Ammon's horn (tissue), 1 donor: ENCODE data around the gene IL17C.

Experiments used
- DNase-seq: peaks from one replicate; pipeline ENCODE4 v3.0.0-alpha.2; 2016; ENCODE audit warnings: low spot score

The IL17C gene

DNA sequence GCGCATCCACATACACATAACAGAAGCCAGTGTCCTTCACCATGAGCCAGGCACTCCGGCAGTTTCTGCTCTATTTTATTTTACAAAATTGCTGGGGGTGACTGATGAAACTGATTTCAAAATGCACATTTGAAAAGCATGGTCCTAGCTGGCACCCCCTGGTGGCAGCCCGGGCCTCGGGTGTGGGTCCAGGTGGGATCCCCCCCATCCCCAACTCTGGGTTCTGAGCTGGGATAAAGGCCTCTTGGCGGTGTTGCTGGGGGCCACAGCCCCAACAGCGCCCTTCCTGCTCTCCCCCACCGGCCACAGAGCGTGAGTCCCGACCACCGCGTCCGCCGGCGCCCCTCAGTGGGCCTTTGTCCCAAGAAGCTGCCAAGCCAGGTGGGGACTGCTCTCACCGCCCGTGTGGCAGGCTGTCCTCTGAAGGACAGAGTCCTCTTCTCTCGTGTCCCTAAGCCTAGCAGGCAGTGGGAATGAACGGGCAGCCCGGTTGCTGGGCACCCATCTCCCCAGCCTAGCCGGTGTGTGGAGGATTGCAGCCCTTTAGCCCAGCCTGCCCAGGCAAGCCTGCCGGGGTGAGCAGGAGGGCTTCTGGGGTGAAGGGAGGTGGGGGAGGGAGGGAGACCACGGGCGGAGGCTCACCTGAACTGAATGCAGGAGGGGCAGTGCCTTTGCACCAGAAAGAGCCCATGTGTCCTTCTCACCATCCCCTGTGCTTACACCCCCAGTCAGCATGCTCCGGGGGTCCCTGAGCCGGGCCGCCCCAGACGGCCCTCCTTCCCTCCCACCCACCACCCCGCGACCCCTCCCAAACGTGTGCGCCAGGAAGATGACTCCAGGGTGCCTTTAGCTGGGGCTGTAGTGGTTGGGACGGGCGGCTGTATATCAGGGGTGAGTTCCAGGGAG lies 47.0 kb downstream of the IL17C start:
- DNase-seq, result no peak

DNA sequence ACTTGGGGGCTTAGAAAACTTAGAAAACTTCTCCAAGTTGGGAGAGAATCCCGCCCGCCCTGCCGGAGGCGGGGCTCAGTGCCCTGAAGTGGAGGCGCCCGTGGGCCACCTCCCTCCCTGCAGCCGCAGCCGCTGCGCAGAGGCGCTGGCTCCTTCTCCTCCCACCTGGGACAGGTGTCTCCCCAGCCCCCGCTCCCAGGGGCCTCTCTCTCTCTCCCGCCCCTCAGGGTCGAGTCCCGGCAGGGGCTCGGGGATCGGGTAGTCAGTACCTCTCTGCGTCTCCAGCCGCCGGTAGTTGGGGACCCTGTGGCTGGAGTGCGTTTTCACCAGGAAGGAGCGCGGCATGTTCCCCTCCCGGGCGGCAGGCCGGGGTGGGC lies 47.7 kb downstream of the IL17C start:
- no peak for DNase-seq

DNA sequence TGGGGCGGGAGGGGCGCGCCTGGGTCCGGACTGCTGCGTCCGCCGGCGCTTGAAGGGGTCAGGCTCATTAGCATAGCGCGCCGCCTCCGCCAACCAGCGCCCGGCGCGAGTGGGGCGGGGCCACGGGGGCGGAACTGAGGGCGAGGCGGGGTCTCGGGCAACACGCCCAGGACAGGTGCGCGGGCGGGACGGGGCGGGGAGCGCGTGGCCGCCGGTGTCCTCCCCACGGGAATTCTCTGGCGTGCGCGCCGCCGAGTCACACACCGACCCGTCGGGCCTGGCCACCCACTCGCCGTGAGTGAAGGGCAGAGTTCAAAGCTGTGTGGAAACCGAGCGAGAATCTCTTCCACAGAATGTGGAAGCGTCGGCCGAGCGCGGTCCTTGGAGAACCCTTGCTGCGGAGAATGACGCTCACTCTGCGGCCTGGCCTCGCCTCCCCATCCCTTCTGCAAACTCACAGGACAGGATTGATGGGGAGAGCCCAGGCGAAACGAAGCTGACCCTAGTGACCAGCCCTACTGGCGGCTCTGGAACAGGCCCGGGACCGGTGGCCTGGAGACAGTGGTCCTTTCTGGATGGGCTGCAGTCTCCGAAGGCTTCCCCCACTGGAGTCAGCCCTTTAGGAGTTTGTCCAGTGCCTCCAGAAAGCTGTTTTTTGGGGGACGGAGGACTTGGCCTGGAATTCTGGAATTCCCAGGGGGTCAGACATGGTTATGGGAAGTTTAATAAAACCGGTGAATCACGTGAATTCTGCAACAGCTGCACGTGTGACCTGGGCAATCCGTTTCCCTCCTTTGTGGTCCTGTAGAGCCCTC lies 48.3 kb downstream of the IL17C start, which contains the start of gene SNAI3:
Gene SNAI3, minus strand, starts transcription at position 69 of the 815 bp plus-strand sequence. CDS start 101 bp downstream, outside the sequence.
- peak; percentile 70 for DNase-seq

DNA sequence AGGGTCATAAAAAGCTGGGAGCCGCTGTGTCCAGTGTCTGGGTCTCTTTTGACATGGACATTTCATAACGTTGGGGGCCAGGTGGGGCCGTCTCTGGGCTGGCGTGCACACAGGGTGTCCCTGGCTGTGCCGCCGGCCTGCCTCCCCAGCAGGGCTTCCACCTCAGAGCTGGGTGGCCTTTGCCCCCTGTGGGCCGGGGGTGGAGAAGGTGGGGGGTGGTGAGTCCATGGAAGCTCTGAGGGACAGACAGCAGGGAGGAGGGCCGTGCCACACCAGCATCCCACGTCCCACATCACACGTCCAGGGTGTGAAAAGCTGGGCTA lies 48.8 kb downstream of the IL17C start:
- DNase-seq, result no peak

DNA sequence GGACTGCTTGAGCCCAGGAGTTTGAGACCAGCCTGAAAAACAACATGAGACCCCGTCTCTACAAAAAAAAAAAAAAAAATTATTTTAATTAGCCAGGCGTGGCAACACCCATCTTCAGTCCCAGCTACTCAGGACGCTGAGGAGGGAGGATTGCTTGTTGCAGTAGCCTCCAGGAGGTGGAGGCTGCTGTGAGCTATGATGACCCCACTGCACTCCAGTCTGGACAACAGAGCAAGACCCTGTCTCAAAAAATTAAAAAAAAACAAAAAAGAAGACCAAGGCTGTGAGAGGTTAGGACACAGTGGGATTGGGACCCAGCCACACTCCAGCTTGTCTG lies 49.3 kb downstream of the IL17C start:
- no peak for DNase-seq

DNA sequence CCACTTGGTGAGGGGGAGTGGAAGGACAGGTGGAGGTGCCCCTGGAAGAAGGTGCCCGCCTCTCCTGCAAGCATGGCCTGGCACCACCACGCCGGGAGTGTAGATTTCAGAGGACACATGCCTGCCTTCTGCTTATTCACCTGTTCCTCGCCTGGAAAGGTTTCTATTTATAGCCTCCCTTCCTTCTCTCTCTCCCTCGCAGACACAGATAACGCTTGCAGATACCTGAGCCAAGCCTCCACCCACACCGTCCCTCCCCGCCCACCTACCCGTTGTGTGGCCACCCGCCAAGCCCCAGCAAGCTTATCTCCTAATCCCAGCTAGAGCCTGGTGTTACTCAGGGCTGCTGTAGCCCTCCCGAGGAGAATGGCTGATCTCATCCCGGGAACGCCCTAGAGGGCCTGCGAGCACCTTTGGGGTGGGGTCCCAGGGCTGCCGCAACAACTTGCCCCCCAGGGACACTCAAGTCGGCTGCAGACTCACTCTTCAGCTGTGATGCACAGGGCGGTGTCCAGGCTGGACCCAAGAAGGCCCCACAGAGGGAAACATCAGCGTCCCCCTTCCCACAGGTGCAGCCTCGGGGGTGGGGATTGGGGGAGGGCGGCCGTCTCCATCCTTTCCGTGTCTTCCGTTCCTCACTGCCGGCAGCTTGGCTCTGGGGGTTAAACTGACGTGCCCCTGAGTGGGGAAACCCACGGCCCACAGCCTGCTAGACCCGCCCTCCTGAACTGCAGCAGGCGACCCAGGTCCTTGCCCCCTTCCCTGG lies 49.8 kb downstream of the IL17C start:
- DNase-seq, result no peak
